Measurements from ENCODE around the gene TDRD12. TPM values are rescaled to one million over a fixed set of nuclear protein-coding genes. Genes with fewer than 3 reads are reported as not detected.

Gene TDRD12
- total and polyA plus RNA-seq, 2 of the 13 experiments (the other 11 are each of a cell fraction or from before 2014, with no cell fraction given), result 0.03 to 0.40 TPM

GRCh38 chr19:32818536-32818935 lies 99.0 kb downstream of the TDRD12 start:
- intact Hi-C loops (cut with micrococcal nuclease; ENCODE audit: unreplicated experiment) (no loop called here), in situ Hi-C loops (cut with HindIII; ENCODE audit: extremely low pct_ligation_motif_present, low pct_unique_long_range_greater_than_20kb) (no loop called here)
- Histone ChIP-seq H3K9ac (ENCODE audit: insufficient read depth, low read depth, low read length) (no peak overlapping the region; the same call in 1 of the 2 replicates), H3K79me2 (ENCODE audit: insufficient read depth, low read length) (no peaks in the 10 kb centered on the region), H3K27me3 (ENCODE audit: control insufficient read depth in 1 of 2, insufficient read depth in 2 of 2, low read length in 2 of 2) (no peaks in the 10 kb centered on the region), H3K9me3 (ENCODE audit: low read length) (no peaks in the 10 kb centered on the region), H2AFZ (ENCODE audit: low read length) (peak overlapping the region; percentile 3), H3K4me3 (replicated peaks in 1 of 3; ENCODE audit: insufficient read depth in 1 of 3, low read depth in 2 of 3, low read length in 3 of 3) (no peak overlapping the region), H3K27ac (ENCODE audit: extremely low read length, insufficient read depth, low read length) (no peak overlapping the region), H3K4me2 (ENCODE audit: low read depth, low read length) (peak overlapping the region; percentile 72), H3K36me3 (replicated peaks in 1 of 2; ENCODE audit: control insufficient read depth in 1 of 2, insufficient read depth in 2 of 2, low read length in 2 of 2) (no peaks in the 10 kb centered on the region), H3K4me1 (ENCODE audit: insufficient read depth, low read length) (peaks cover 31% of the 10 kb centered on the region), H4K20me1 (ENCODE audit: insufficient read depth, low read length) (no peaks in the 10 kb centered on the region)
- TF ChIP-seq, protein P1, sequence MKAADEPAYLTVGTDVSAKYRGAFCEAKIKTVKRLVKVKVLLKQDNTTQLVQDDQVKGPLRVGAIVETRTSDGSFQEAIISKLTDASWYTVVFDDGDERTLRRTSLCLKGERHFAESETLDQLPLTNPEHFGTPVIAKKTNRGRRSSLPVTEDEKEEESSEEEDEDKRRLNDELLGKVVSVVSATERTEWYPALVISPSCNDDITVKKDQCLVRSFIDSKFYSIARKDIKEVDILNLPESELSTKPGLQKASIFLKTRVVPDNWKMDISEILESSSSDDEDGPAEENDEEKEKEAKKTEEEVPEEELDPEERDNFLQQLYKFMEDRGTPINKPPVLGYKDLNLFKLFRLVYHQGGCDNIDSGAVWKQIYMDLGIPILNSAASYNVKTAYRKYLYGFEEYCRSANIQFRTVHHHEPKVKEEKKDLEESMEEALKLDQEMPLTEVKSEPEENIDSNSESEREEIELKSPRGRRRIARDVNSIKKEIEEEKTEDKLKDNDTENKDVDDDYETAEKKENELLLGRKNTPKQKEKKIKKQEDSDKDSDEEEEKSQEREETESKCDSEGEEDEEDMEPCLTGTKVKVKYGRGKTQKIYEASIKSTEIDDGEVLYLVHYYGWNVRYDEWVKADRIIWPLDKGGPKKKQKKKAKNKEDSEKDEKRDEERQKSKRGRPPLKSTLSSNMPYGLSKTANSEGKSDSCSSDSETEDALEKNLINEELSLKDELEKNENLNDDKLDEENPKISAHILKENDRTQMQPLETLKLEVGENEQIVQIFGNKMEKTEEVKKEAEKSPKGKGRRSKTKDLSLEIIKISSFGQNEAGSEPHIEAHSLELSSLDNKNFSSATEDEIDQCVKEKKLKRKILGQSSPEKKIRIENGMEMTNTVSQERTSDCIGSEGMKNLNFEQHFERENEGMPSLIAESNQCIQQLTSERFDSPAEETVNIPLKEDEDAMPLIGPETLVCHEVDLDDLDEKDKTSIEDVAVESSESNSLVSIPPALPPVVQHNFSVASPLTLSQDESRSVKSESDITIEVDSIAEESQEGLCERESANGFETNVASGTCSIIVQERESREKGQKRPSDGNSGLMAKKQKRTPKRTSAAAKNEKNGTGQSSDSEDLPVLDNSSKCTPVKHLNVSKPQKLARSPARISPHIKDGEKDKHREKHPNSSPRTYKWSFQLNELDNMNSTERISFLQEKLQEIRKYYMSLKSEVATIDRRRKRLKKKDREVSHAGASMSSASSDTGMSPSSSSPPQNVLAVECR (CRISPR knock-in tag; IDR thresholded peaks at IDR 0.05; ENCODE audit: borderline replicate concordance), result 0 out of 2 replicates have a peak, but pooled peaks have one; percentile 19
- TF ChIP-seq ZNF263 (CRISPR knock-in tag; IDR thresholded peaks at IDR 0.05), result no peak
- DNase-seq (ENCODE audit: low spot score) (no peak), ATAC-seq (peak; percentile 27), FAIRE-seq (no peak)
- ChIA-PET CTCF (ENCODE audit: low intra/inter-chr PET ratio, low total read pairs) (no interaction called here), POLR2A (no interaction called here)
- no TSS peak for BruUV-seq (replicated peaks)
- 58% methylated on average over 8 of the region's 8 CpGs for WGBS (ENCODE audit: low lambda C conversion rate)

All from HepG2 (cell line).